ENCODE results near the gene ZBTB21.
"Not testable (repeated sequence)": the region's sequence is repeated elsewhere in the genome, so short reads cannot be mapped to it uniquely, and the experiment has no call there.

Gene ZBTB21

DNA sequence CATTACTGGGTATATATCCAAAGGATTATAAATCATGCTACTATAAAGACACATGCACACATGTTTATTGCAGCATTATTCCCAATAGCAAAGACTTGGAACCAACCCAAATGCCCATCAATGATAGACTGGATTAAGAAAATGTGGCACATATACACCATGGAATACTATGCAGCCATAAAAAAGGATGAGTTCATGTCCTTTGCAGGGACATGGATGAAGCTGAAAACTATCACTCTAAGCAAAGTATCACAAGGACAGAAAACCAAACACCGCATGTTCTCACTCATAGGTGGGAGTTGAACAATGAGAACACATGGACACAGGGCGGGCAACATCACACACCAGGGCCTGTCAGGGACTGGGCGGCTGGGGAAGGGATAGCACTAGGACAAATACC, 60.5 kb downstream of the ZBTB21 start:
- not testable (repeated sequence) for DNase-seq

DNA sequence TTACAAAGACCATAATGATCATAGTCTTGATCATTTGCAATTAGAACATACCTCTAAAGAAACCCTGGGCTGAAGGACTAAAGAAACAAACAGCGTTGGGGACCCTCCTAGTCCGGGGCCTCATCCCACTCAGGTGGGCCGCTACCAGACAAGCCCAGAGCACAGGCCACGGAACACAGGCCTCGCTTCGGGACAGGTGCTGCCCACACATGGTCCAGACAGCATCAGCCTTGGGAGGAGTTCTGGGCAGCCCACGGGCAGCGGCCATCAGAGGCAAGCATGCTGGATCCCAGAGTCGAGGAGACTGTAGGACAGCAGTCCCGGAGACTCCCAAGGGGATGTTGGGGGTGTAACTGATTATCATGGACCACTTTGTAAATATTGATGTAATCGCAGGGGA, 61.3 kb downstream of the ZBTB21 start:
- no peak for DNase-seq

DNA sequence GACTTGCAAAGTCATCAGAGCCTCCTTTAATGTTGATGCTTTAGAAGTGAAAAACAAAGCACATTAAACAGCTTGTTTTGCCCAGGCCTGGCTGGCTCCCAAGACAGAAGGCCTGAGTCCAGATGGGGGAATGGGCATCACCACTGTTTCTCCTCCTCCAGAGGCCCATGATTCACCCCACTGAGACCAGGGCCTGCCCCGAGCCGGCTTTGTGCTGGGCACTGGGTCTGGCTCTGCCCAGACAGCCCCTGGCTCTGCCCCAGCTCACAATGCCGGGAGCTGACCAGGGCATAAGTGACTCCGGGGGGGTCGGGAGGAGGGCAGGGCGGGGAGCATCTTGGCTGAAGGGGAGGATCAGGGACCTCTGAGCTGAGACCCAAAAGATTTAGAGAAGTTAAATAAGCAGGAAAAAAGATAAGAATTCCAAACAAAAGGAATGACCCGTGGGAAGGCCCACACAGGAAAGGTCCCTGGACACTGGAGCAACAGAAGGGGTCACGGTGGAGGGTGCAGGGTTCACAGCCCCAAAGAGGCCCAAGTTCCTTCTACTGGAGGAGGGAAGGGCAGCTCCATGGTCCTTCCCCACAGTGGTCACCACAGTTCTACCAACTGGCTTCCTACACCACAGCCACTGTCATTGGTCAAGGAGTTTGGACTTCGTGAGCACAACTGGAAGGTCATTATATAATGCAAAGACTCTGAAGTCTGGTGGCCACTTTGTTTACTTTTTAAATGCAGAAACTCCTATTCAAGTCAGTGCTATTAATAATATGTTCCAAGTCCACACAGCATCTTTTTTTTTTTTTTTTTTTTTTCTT, 61.9 kb downstream of the ZBTB21 start:
- no peak for DNase-seq

DNA sequence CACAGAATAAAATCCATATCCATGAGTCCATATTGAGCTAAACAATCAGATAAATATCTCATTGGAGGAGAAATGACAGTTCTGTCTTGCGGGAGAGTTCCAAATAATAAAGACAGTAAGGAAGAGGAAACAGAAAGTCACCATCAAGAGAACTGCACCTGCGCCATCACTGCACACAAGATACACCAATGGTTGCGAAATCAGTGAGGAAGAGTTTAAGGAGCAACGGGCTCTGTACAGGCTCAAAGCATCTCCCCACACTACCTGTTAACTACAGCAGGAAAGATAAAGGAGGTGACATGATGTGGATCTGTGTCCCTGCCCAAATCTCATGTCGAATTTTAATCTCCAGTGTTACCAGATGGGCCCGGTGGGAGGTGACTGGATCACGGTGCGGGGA, 64.2 kb downstream of the ZBTB21 start:
- DNase-seq = no peak

DNA sequence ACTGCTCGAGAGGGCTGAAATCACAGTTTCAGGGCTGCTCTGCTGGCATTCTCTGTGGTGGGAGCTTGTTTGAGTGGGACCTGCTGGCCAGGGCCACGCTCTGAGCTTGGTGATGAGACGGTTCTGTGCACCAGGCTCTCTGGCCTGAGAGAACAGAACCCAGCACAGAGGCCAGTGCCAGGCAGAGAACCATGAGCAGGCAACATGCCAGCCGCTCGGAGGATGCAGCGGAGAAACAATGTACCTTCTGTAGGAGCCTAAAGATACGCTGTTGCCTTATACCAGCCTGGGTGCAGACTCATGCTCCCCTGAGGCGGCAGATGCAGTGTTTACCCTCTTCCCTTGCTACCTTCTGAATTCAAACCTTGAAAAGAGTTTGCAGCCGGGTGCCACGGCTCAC, 66.3 kb downstream of the ZBTB21 start:
- no peak for DNase-seq

DNA sequence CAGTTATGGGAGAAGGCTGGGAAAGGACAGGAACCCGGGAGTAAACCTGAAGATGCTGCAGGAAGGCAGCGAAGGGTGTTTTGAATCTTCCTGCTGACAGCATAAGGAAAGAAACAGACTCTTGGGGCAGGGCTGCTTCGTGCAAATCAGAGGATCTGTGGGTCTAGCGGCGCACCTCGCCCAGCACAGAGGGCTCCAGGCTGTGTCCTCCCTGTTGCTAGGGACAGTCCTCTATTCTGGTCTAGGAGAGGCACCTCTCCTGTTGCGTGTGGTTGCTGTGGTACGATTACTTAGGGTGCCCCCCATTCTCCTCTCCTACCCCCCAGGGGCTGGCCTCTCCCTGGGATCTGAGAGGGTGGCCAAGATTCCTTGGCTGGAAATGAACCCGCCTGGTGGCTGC, 67.7 kb downstream of the ZBTB21 start:
- DNase-seq = no peak

DNA sequence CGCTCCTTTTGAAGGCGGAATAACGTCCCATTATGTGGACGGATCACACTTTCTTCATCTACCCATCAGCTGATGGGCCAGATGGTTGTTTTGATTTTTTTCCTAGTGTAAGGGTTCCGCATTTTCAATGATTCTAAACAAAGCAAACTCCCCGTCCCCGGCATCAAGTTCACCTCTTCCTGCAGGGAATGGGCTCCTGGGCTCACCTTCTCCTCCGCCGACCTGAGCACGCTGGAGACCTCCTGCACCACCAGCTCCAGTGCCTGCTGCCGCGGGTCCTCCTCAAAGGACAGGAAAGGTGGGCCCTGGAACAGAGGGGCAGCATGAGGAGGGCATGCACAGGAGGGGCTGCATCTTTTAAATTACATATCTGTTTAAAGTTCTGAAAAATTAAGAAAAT, 68.2 kb downstream of the ZBTB21 start:
- DNase-seq = no peak

DNA sequence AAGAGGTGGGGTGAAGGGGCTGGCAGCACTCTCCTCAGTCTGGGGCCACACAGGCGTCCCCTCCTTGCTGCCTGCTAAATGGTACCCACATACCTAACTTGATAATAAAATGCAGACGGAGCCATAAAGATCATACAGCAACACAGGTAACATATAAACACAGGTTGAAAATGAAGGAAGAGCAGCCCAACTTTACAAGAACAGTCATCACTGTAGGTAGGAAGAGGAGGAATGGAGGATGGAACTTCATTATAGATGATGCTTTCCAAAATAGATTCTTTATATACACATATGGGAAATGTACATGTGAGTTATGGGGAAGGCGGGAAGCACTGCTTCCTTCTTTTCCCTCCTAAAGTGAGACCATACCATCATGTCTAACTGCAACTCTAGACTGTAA, 69.7 kb downstream of the ZBTB21 start:
- DNase-seq = no peak

DNA sequence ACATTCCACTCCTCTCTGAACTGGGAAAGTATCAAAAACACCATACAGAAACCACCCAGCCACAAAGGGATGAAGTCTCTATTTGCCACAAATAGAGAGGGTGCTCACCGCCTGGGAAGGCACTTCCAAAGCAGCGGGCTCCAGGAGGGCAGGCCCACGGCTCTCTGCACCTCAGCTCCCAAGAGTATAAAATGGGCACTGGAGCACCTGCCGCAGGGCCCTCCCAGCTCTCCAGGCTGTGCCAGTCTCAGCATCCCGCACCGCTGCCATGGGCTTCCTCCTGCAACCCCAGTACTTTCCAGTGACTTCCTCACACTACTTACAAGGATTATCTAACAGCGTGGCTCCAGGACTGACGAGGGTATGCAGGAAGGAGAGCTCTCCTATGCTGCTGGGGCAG, 70.8 kb downstream of the ZBTB21 start:
- no peak for DNase-seq

All from fibroblast of skin of right quadriceps (primary cell).